Measurements from ENCODE around the gene FCSK.
A peak's percentile ranks its signal among the peaks of the same experiment; 100 is the strongest.
"Not testable (repeated sequence)": the region's sequence is repeated elsewhere in the genome, so short reads cannot be mapped to it uniquely, and the experiment has no call there.

FCSK gene

GRCh38 chr16:70454222-70455034 lies at the start of gene FCSK:
FCSK (plus strand) TSS chr16:70454595; CDS start chr16:70463191, 8,596 bp downstream.
- peak; percentile 78 for DNase-seq (ENCODE audit: low read depth)

DNA sequence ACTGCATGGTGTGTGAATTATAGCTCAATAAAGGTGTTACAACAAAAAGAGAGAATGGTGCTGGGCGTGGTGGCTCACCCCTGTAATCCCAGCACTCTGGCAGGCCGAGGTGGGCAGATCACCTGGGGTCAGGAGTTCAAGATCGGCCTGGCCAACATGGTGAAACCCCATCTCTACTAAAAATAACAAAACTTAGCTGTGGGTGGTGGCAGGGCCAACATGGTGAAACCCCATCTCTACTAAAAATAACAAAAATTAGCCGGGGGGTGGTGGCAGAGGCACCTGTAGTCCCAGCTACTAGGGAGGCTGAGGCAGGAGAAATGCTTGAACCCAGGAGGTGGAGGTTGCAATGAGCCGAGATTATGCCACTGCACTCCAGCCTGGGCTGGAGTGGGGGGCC lies 48.3 kb upstream of the FCSK start:
- not testable (repeated sequence) for DNase-seq (ENCODE audit: low read depth)

GRCh38 chr16:70407811-70408274 lies 46.6 kb upstream of the FCSK start:
- no peak for DNase-seq (ENCODE audit: low read depth)

- DNase-seq (ENCODE audit: low read depth), result no peak
Observed at GRCh38 chr16:70410734-70411133, 43.7 kb upstream of the FCSK start.

DNA sequence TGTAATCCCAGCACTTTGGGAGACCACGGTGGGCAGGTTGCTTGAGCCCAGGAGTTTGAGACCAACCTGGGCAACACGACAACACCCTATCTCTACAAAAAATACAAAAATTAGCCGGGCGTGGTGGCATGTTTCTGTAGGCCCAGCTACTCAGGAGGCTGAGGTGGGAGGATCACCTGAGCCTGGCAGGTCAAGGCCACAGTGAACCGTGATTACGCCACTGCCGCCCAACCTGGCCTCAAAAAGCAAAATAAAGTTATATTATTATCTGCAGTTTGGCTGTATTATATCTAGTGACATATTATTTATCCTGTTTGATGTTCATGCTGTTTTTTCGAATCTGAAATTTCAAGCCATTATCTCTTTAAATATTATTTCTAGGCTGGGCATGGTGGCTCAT lies 42.0 kb upstream of the FCSK start:
- DNase-seq (ENCODE audit: low read depth), result no peak

DNA sequence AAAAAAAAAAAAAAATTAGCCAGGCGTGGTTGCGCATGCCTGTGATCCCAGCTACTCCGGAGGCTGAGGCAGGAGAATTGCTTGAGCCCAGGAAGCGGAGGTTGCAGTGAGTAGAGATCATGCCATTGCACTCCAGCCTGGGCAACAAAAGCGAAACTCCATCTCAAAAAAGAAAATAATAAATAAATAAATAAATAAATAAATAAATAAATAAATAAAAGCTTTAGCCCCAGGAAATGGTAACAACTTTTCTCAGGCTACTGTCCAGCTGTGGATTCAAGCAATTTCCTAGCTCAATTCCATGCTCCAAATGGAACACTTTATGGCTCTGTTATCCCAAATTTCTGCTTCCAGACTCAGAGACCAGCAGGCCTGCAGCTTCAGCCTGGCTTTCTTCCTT lies 40.8 kb upstream of the FCSK start:
- not testable (repeated sequence) for DNase-seq (ENCODE audit: low read depth)

DNA sequence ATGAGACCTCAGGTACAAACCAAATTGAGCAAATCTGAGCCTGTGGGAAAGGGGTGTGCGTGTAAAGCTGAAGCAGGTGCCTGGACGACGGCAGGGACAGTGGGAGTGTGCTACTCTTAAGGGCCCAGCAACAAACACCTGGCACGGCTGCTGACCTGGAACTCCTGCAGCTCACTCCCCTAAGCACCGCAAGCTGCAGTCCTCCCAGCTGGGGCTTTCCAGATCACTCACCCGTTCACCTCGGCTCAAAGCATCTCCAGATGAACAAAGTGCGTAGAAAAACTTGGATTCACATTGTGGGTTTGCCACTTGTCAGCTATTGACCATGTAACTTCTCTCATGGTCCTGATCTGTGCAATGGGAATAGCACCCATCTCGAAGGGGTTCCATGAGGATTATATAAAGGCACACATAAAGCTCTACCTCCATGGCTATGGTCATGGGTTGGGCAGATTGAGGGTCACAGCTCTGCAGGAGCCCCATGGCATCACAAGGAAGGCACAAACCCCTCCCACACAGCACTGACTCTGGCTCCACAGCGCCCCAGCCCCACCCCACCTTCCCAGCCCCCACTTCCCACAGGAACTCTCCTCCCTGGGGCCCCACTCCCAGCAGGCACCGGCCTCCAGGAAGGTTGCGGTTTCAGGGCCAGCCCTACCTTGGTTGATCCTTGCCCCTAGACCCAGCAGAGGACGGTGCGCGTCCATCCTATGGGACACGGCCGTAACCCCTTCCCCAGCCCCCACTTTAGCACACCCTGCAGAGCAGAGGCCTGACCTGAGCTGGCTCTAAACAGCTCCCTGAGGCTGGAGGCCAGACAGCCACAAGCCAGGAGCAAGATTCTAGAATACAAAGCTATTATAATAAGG lies 37.4 kb upstream of the FCSK start:
- no peak for DNase-seq (ENCODE audit: low read depth)

DNA sequence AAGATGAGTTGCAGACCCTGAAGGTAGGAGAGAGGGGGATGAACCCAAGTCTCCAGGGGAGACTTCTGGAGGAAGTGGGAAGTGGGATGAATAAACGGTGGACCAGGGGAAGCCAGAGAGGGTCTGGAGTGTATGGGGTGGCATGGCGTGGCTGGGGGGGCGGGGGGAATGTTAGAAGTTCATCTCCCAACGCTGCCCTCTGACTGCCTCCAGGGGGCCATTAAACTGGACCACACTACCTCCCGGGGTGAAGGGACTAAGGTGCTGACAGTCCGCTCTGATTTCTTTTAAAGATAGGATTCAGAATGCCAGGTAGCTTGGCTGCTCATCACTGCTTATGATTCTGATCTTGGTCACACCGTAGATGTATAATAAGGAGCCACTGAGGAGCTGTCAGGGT lies 36.7 kb upstream of the FCSK start:
- no peak for DNase-seq (ENCODE audit: low read depth)

DNA sequence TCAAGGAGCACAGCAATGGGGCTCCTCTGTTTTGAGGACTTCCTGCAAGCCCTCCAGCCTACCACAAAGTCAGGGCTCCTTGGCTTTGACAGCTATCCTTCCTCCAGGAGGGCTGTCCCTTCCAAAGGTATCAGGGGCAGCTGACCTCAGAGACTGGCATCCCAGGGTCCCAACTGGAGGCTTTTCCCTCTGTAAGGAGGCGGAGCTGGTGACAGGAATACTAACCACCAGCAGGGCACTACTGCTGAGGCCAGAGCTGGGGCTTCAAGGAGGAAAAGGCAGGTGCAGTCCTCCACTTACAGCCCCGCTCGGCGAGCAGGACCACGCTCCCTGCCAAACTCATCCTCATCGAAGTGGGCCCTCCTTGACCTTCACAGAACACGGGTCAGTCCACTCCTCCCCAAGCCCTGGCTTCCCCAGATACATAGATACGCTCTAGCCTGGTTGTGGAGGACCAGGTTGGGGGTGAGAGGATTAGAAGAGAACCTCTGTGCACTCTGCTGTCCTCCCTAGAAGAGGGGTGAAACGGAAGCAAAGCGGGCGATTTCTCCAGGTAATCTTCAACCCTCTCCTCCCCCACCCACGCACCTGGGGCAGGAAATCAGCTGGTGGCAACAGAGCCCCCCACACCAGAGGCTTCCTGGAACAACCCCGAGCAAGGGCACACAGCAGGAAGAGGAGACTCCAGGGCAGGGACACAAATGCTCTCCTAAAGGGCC lies 36.0 kb upstream of the FCSK start:
- no peak for DNase-seq (ENCODE audit: low read depth)

- no peak for DNase-seq (ENCODE audit: low read depth)
Observed at GRCh38 chr16:70418993-70419318, 35.4 kb upstream of the FCSK start.

- no peak for DNase-seq (ENCODE audit: low read depth)
Observed at GRCh38 chr16:70419384-70420327, 34.7 kb upstream of the FCSK start.

DNA sequence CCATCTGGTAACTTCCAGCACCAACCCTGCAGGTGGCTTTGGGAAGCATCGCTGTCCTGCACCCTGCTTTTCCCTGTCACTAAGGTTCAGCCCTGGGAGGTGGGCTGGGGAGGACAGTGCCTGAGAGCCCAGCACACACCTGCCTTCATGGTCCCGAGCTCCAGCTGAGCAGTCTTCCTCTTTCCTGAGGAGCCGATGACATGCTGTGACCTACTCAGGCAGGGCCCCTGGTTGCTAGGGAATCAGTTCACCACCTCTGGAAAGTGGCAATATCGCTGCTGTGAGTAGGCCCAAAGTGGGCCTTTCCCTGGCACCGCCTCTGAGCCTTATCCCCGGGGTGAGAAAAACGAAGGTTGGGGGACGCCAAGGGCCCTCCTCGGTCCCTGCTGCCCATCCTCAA lies 33.4 kb upstream of the FCSK start:
- no peak for DNase-seq (ENCODE audit: low read depth)

DNA sequence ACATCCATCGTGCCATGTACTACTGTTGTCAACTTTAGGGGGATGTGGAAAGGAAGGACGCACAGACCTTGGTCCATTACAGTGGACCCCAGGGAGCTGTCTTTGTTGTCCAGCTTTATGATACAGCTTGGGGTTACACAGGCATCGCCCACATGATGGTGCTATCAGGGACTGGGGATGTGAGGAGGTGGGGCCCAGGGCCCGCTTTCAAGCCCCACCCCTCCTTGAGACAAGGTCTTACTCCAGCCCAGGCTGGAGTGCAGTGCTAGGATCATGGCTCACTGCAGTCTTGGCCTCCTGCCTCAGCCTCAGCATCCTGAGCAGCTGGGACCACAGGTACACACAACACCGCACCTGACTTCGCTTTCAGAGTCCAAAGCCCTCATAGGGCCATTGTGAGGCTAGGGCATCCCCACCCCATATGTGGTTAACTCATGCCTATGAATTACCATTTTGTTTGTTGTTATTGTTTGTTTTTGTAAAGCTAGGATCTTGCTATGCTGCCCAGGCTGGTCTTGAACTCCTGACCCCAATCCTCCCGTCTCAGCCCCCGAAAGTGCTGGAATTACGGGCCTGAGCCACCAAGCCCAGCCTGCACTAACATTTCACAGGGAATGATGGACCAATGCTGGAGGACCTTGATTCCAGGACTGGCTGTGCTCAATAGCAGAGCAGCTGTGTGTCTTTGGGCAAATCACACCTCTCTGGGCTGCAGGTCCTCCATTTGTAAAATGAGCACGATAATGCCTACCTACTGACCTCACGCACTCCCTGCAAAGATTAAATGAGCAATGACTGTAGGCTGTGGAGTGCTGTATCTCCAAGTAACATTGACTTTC lies 32.7 kb upstream of the FCSK start:
- no peak for DNase-seq (ENCODE audit: low read depth)

- DNase-seq (ENCODE audit: low read depth), result no peak
Observed at GRCh38 chr16:70422543-70422942, 31.9 kb upstream of the FCSK start.

DNA sequence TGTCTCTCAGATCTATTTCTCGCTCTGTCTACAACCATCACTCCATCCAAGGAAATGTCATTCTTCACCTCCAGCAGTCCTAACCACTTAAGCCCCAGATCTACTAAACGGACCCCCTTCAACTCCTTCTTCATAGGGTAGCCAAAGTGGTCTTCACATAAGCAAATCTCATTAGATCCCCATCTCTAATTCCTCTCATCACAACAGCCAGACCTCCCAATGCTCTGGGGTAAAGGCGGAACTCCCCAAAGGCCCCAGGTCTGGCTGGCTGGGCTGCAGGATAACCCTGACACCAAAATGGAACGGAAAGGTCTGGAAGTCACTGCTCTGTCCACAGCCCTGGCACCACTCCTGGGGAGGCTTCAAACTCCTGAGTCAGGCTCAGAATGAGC lies 26.6 kb upstream of the FCSK start:
- no peak for DNase-seq (ENCODE audit: low read depth)

DNA sequence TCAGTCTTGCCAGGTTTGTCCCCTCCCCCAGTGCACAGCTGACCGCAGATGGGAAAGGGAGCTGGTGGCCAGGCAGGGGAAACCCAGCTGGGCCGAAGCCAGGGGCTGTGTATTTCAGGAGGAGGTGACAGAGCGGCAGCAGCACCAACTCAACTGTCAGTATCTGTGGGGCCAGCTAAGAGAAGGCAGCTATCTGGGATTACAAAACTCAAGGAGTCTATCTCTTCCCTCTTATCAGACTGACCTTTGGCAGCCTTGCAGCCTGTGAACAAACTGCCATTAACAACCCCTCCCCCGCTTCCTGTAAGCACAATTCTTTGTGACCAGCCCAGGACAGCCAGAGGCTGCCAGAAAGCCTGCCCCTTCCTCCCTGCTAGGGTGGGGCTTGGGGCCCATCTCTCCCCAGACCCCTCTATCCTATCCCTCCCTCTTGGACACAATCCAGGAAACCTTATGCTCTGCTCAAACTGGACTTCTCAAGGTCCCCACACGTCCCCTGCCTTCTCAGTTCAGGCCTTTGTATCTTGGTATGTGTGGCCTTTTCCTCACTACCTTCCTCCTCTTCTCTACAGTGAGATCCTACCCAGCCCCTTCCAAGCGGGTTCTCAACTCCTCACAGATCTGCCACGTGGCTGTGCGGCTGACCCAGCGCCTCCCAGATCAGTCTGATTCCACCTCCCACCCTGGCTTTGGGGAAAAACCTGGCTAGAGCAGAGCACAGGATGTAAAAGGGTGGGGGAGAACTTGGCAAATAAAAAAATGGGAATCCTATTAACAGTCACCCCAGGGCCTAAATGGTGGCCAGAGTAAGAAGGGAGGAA lies 26.0 kb upstream of the FCSK start:
- DNase-seq (ENCODE audit: low read depth), result peak; percentile 95

GRCh38 chr16:70429888-70430666 lies 24.3 kb upstream of the FCSK start:
- DNase-seq (ENCODE audit: low read depth), result no peak

GRCh38 chr16:70430667-70431536 lies 23.5 kb upstream of the FCSK start:
- no peak for DNase-seq (ENCODE audit: low read depth)

Measured in ELR (cell line).